ENCODE measurements around the gene NPIPA1. TPM values are rescaled to one million over a fixed set of nuclear protein-coding genes. Genes with fewer than 3 reads are reported as not detected.

The NPIPA1 gene
- 68.8 and 70.5 TPM in 2 replicates for total RNA-seq

GRCh38 chr16:14937143-14937542, at the start of gene NPIPA1:
TSS of gene NPIPA1 (plus strand) at chr16:14937443. CDS start at chr16:14937443, 0 bp downstream.

GRCh38 chr16:14974656-14975417, 37.6 kb downstream of the NPIPA1 start, which contains the start of gene PDXDC1:
TSS of gene PDXDC1 (plus strand) at chr16:14975026. CDS start at chr16:14975200, 174 bp downstream.

Other genes starting within 250 kb of the NPIPA1 start
- gene PLA2G10, start 243.1 kb upstream of the NPIPA1 start, total RNA-seq, result not detected in 2 replicates
- 0.12 and 1.00 TPM in 2 replicates for gene NPIPA3, start 234.0 kb upstream of the NPIPA1 start, total RNA-seq
- 0.12 and 1.00 TPM in 2 replicates for gene NPIPA2, start 194.9 kb upstream of the NPIPA1 start, total RNA-seq
- gene NOMO1, start 103.7 kb upstream of the NPIPA1 start, total RNA-seq, result 140 and 152 TPM in 2 replicates
- gene PDXDC1, start 37.6 kb downstream of the NPIPA1 start, total RNA-seq, result 92.9 and 104 TPM in 2 replicates
- 72.9 and 90.3 TPM in 2 replicates for gene NTAN1, start 118.6 kb downstream of the NPIPA1 start, total RNA-seq
- gene RRN3, start 156.8 kb downstream of the NPIPA1 start, total RNA-seq, result 37.7 and 42.4 TPM in 2 replicates